ENCODE measurements around the gene SH3PXD2A. TPM values are rescaled to one million over a fixed set of nuclear protein-coding genes. Genes with fewer than 3 reads are reported as not detected.

Gene SH3PXD2A
- total RNA-seq, 1 experiment from 2014 or later = 6.3 TPM

DNA sequence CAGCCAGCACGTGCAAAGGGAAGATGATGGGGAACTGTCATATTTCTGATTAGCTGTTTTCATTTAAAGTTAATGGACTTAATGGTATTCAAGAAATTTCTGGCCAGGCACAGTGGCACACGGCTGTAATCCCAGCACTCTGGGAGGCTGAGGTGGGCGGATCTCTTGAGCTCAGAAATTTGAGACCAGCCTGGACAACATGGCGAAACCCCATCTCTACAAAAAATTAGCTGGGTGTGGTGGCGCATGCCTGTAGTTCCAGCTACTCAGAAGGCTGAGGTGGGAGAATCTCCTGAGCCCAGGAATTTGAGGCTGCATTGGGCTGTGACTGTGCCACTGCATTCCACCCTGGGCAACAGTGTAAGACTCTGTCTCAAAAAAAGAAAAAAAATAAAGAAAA, 43.9 kb upstream of the SH3PXD2A start:
- H3K4me3 ChIP-seq (ENCODE audit: low read depth, low read length) = no peak overlapping the region
- H3K4me1 ChIP-seq = no peaks in the 10 kb centered on the region
- Mint-ChIP-seq H3K9me3 (ENCODE audit: unreplicated experiment) (no peaks in the 10 kb centered on the region), H3K27me3 (ENCODE audit: insufficient read depth, unreplicated experiment) (no peaks in the 10 kb centered on the region), H3K4me3 (ENCODE audit: unreplicated experiment) (no peak overlapping the region), H3K4me1 (ENCODE audit: low read depth, unreplicated experiment) (no peaks in the 10 kb centered on the region), H3K27ac (ENCODE audit: unreplicated experiment) (no peak overlapping the region), H3K36me3 (ENCODE audit: insufficient read depth, unreplicated experiment) (peaks cover 19% of the 10 kb centered on the region)
- TF ChIP-seq, protein P1, sequence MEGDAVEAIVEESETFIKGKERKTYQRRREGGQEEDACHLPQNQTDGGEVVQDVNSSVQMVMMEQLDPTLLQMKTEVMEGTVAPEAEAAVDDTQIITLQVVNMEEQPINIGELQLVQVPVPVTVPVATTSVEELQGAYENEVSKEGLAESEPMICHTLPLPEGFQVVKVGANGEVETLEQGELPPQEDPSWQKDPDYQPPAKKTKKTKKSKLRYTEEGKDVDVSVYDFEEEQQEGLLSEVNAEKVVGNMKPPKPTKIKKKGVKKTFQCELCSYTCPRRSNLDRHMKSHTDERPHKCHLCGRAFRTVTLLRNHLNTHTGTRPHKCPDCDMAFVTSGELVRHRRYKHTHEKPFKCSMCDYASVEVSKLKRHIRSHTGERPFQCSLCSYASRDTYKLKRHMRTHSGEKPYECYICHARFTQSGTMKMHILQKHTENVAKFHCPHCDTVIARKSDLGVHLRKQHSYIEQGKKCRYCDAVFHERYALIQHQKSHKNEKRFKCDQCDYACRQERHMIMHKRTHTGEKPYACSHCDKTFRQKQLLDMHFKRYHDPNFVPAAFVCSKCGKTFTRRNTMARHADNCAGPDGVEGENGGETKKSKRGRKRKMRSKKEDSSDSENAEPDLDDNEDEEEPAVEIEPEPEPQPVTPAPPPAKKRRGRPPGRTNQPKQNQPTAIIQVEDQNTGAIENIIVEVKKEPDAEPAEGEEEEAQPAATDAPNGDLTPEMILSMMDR (IDR thresholded peaks at IDR 0.05; ENCODE audit: insufficient read depth in 1 of 2, low read depth in 1 of 2, low read length in 1 of 2, severe bottlenecking in 1 of 2, unreplicated experiment in 1 of 2) = no peak
- ChIA-PET POLR2A (interaction anchor here (0.9 kb wide), 1 partner anchor 9 kb away, joined by 3 read pairs; no protein-coding TSS in a partner anchor), CTCF (interaction anchor here (1.1 to 1.9 kb wide), 2 partner anchors 9 to 11 kb away, joined by 4 to 6 read pairs; no protein-coding TSS in a partner anchor)
- intact Hi-C loops (cut with micrococcal nuclease; ENCODE audit: unreplicated experiment) = no loop called here
- no TSS peak for BruUV-seq (replicated peaks)
- peaks cover 1% of the 10 kb centered on the region; the same call in 1 of the 2 replicates for H3K36me3 ChIP-seq (ENCODE audit: control insufficient read depth, insufficient read depth, low read length)
- no peaks in the 10 kb centered on the region for H3K27me3 ChIP-seq (replicated peaks; ENCODE audit: control insufficient read depth, insufficient read depth, low read length)
- no peaks in the 10 kb centered on the region for H3K9me3 ChIP-seq
- DNase-seq = no peak

DNA sequence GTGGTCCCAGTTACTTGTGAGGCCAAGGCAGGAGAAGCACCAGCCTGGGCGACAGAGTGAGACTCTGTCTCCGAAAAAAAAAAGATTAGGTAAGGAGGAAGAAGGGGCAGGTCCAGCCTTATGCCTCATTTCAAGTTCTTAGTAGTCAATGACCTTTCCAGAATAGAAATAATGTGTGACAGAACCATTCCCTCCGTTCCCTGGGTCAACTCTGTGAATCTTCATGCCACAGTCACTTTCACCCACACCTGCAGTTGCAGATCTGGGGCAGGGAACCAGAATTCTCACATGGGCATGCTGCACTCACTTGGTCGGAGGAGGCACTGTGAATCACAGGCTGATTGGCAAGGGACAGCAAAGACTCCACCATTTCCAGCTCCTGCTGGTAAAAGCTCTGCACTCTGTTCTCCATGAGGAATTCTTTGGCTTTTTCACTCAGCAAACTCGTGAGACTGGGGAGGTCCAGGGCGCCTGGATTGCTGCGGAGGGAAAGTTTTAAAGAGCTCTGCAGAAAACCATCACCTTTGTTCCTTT, 41.9 kb upstream of the SH3PXD2A start:
- H3K4me1 ChIP-seq = 0 out of 2 replicates have a peak, but pooled peaks cover 4% of the 10 kb centered on the region
- no TSS peak for BruUV-seq (replicated peaks)
- no peak for DNase-seq
- ChIA-PET CTCF (no interaction called here), POLR2A (no interaction called here)
- no peaks in the 10 kb centered on the region for H3K9me3 Mint-ChIP-seq (ENCODE audit: unreplicated experiment)
- TF ChIP-seq, protein P1 (IDR thresholded peaks at IDR 0.05; ENCODE audit: insufficient read depth in 1 of 2, low read depth in 1 of 2, low read length in 1 of 2, severe bottlenecking in 1 of 2, unreplicated experiment in 1 of 2) = no peak
- H3K27me3 Mint-ChIP-seq (ENCODE audit: insufficient read depth, unreplicated experiment) = no peaks in the 10 kb centered on the region
- H3K27me3 ChIP-seq (replicated peaks; ENCODE audit: control insufficient read depth, insufficient read depth, low read length) = no peaks in the 10 kb centered on the region
- intact Hi-C loops (cut with micrococcal nuclease; ENCODE audit: unreplicated experiment) = no loop called here
- no peaks in the 10 kb centered on the region for H3K4me1 Mint-ChIP-seq (ENCODE audit: low read depth, unreplicated experiment)
- no peaks in the 10 kb centered on the region for H3K9me3 ChIP-seq
- peaks cover 19% of the 10 kb centered on the region for H3K36me3 Mint-ChIP-seq (ENCODE audit: insufficient read depth, unreplicated experiment)
- H3K27ac Mint-ChIP-seq (ENCODE audit: unreplicated experiment) = no peak overlapping the region
- H3K4me3 Mint-ChIP-seq (ENCODE audit: unreplicated experiment) = no peak overlapping the region
- H3K4me3 ChIP-seq (ENCODE audit: low read depth, low read length) = no peak overlapping the region
- peaks cover 1% of the 10 kb centered on the region; the same call in 1 of the 2 replicates for H3K36me3 ChIP-seq (ENCODE audit: control insufficient read depth, insufficient read depth, low read length)

DNA sequence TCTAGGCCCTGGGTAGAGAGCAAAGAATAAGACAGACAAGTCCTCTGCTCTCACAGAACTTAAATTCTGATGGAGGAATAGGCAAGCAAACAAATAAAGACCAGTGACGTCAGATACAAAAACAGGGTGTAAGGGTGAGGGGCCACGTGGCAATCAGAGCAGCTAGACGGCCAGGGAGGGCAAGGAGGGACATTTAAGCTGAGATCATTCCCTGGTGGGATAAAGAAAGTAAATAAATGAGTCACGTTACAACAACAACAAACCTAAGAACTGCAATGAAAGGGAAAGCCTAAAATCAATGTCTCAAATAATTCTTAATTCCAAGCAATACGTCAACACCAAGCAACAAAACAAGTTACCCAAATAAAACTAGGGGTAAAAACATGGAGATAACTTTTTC, 40.8 kb upstream of the SH3PXD2A start:
- Histone ChIP-seq H3K36me3 (ENCODE audit: control insufficient read depth, insufficient read depth, low read length) (peaks cover 1% of the 10 kb centered on the region; the same call in 1 of the 2 replicates), H3K9me3 (no peaks in the 10 kb centered on the region), H3K4me1 (peaks cover 4% of the 10 kb centered on the region; the same call in 1 of the 2 replicates), H3K4me3 (ENCODE audit: low read depth, low read length) (no peak overlapping the region), H3K27me3 (replicated peaks; ENCODE audit: control insufficient read depth, insufficient read depth, low read length) (no peaks in the 10 kb centered on the region)
- Mint-ChIP-seq H3K36me3 (ENCODE audit: insufficient read depth, unreplicated experiment) (peaks cover 21% of the 10 kb centered on the region), H3K9me3 (ENCODE audit: unreplicated experiment) (no peaks in the 10 kb centered on the region), H3K4me1 (ENCODE audit: low read depth, unreplicated experiment) (no peaks in the 10 kb centered on the region), H3K4me3 (ENCODE audit: unreplicated experiment) (no peak overlapping the region), H3K27me3 (ENCODE audit: insufficient read depth, unreplicated experiment) (no peaks in the 10 kb centered on the region), H3K27ac (ENCODE audit: unreplicated experiment) (no peak overlapping the region)
- no peak for DNase-seq
- CTCF ChIA-PET = no interaction called here
- no TSS peak for BruUV-seq (replicated peaks)
- POLR2A ChIA-PET = no interaction called here
- intact Hi-C loops (cut with micrococcal nuclease; ENCODE audit: unreplicated experiment) = no loop called here
- TF ChIP-seq, protein P1 (IDR thresholded peaks at IDR 0.05; ENCODE audit: insufficient read depth in 1 of 2, low read depth in 1 of 2, low read length in 1 of 2, severe bottlenecking in 1 of 2, unreplicated experiment in 1 of 2) = no peak

Measured in Caco-2 (cell line).